ENCODE measurements around the gene FMNL2.

The FMNL2 gene

DNA sequence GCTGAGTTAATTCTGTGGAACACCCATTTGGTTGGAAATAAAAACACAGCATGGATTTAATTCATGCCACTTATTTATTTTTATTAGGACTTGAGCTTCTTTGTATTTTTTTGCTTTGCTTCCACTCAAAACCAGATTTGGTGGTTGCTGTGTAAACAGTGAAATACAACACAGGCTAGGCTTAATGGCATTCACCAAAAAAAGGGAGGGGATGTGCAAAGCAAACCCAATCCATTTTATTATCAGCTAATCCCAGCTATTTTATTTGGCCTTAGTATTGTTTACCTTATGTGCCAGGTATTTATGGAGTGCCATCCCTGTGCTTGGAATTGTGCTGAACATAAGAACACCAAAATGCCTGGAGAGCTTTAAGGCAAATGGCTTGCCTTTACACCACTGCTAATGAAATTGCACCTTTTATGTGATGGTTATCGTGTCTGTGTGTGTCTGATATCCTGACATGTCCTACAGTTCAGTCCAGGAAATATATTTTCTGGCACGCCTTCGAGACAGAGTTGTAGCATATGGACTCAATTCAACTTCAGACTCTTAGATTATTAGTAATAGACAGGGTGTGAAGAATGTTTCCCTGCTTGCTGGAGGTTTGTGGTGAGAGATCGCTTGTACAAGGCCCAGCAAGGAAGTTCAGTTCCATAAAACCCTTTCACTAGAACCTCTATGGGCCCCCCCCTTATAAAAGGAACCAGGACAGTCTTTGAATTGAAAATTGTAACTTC lies 282.6 kb downstream of the FMNL2 start:
- DNase-seq (ENCODE audit: low spot score): no peak

DNA sequence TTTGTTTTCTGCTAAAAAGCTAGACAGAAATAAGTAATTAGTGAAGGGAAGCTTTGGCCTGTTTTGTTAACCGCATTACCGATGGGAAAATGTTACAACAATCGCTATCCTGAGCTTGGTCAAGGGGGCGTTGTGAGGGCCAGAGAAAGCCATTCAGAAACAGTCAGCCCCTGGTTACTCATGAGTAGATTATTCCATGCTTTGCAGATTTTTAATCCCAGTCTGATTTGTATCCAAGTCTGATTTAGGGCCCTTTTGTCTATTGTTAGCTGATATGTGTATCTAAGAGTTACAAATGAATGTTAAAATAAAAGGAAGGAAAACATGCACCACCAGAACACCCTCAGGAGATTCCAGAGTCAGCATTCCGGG lies 283.2 kb downstream of the FMNL2 start:
- DNase-seq (ENCODE audit: low spot score): no peak

DNA sequence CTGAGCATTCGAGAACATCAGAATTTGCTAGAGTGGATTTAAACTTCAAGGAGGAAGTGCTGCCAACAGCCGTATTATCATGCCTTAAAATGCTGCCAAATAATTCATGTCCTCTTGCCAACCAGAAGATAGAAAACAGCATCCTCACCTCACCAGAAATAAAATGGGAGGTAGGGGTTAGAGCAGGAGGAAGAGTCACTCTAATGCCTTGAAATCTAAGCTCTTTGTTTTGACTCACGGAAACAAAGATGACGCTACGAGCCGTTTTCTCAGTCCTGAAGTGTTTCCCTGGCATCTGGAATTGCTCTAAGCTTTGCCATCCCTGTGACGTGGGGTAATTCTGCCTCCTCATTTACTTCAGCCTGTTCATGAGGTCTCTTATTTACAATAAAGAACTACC lies 285.2 kb downstream of the FMNL2 start:
- DNase-seq (ENCODE audit: low spot score): no peak

DNA sequence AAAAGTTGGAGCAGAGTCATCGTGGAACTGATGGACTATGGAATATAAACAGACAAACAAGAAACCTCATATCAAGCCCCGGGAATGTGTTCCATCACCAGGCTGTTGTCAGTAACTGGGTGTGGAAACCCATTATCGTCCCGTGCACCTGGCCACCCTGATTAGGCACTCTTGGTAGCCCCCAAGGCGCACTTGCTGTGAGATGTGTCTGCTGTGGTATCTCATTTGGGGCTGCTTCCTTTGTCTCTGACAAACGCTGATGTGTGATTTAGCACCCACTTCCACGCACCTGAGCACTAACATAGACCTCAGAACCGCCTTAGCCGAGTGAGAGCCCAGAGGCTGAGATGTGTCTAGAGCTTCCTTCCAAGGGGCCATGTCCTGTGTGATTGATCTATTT lies 286.0 kb downstream of the FMNL2 start:
- DNase-seq (ENCODE audit: low spot score): no peak

DNA sequence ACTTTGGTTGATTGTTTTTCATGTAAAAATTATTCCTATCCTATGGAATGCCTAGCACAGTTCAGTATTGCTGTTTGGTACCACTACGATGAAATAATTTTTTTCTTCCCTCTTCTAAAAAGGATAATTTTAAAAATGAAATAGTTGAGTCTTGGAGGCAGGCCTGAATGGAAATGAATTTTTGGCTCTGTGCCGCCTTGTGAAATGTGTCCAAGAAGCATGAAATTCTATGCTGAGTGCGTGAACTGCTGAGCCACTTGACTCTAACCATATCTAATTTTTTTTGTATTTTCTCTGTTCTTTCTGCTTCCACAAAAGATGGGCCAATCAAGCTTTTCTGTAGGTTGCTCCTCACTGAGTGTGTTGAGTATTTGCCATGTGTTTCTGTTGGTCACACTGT lies 287.2 kb downstream of the FMNL2 start:
- no peak for DNase-seq (ENCODE audit: low spot score)

DNA sequence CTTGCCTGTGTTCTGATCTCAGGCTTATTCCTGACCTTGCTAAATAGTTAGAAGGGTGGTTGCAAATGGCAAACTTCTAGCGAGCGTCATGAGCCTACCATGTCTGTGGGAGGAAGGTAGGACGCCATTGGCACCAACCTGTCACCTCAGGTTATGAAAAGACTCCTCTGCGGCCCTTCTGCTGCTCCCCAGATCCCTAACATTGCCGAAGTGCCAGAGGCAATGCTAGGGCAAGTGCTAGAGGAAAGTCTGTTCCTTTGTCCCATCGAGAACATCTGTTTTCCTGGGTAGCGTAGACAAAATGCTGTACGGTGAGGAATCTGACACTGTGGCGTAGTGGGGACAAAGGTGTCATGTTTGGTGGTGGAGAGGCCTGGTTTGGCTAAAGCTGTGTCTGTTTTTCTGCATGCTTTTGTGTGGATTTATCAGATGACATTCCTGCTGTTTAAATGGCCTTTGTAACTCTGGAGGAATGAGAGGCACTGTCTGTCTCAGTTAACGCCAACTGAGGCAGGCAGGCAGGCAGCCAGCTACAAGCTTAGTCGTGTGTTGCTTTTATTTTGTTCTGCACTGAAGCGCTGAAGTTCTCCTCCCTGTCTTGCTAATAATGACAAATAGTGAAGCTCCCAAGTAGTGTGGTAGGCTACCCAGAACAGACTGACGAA lies 288.2 kb downstream of the FMNL2 start:
- no peak for DNase-seq (ENCODE audit: low spot score)

DNA sequence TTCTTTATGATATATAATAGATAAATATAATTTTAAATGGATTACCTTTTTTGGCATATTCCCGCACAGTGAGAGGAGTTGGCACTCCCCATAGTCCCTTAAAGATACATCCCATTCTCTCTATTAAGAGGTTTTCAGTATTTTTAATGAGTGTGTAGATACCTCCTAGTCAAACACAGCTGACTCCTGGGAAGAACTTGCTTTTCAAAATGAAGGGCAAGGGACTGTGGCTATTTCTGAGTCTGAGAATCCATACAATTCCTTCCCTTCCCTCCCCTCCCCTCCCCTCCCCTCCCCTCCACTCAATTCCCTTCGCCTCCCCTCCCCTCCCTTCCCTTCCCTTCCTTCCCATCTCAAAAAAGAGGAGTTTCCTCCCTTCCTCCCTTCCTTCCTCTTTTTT lies 288.8 kb downstream of the FMNL2 start:
- DNase-seq (ENCODE audit: low spot score): no peak

DNA sequence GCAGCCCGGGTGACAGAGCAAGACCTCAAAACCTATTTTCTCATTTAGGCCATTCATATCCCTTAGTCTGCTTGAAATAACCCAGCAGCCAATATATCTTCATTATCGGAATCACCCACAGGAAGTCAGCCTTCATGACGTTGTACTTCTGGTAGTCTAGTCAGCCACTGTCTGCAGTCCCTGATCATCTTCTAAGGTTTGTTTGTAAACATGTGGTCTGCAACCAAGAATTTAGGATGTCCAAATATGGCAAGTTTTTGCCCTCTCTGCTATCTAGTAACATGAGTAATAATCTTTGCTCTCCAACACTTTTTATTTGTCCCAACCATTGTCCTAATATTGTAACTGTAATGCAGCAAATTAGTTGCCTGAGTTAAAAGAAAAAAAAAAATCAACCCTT lies 289.8 kb downstream of the FMNL2 start:
- no peak for DNase-seq (ENCODE audit: low spot score)

DNA sequence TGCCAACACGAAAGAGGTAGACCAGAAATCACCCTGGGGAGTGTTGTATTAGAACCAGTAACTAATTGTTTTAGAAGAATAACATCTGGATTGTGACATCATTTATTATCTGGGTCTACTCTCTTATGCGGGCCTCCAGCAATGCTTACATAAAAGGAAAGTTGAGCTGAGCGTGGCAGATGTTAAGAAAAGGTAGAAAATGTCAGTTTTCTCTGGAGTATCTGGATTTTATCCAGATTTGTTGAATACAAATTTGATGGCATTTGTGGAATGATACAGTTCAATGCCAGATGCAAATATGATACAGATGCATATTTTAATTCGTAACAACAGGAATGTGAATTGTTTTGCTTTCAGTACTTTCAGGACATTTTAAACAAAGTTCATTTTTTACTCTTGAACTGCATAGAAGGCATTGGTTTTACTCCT lies 292.0 kb downstream of the FMNL2 start:
- no peak for DNase-seq (ENCODE audit: low spot score)

DNA sequence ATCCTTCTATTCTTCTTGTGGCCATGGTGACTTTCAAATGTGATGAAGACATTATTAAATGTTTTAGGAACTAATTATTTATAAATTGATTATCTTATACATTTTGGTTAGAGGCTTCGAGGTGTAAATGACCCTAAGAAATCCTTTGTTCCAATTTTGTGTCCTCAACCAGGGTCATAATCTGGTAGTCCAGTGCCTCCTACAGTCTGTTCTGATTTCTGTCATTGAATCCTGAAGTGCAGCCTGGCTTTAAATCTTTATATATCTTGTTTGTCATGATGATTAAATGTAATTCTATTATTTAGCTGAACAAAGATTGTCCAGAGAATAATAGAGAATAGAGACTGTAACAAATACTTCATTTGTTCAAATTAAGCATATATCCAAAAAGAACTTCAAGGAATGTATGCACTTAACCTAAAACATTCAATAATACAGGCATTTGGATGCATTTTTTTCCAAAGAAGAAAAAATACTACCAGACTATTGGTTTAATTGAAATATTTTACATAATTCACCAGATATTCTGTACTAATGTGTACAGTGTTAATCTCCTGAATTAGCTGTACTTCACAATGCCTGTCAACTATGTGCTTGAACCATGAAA lies 292.5 kb downstream of the FMNL2 start:
- DNase-seq (ENCODE audit: low spot score): peak; percentile 41

DNA sequence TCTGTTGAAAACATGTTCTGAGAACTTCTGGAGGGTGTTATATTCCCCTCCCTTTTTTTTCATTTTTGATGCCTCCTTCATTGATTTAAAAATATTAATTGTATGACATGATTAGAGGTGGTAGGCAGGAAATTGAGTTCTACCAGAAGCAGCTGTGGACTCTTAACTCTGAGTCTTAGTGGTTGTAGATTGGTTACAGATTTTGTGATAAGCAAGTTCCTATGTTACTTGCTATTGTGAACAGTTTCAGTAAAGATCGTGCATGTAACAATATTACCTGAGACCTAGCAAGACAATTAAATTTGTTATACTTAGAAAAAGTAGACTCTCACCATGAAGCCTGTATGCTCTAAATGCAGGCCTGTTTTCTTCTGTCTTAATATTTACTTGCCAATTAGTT lies 294.2 kb downstream of the FMNL2 start:
- no peak for DNase-seq (ENCODE audit: low spot score)

DNA sequence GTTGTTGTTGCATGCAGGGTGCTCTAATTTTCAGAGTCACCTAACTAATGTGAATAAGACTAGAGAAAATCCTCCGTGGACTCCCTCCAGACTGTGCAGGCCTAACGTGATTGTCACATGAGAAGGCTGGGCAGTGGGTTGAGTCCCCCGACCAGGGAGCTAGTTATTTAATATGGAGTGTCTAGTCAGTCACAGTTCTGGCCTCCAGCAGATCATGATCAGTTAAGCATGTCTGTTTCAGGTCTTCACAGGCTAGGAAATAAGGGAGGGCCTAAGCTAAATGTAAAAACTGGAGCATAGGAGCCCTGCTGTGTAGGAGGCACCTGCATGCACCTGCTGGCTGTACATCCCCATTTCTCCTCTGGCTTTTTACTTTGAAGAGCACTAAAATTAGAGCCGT lies 295.5 kb downstream of the FMNL2 start:
- DNase-seq (ENCODE audit: low spot score): no peak

DNA sequence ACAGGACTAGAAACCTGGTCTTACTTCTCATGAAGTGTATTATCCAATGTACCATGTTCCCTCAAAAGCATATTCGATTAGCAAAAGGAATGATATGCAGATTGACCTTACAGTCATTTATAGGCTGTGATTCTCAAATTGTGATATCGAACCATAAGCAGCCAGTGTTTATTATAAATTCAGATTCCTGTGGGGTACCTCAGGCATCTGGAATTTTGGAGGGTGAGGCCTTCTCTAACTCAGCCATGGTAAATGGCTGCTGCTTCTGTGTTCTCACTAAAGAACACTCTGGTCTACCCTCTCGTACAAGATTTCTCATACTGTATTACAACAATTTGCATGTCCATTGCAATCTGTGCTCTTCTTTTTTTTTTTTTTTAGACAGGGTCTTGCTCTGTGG lies 297.8 kb downstream of the FMNL2 start:
- no peak for DNase-seq (ENCODE audit: low spot score)

DNA sequence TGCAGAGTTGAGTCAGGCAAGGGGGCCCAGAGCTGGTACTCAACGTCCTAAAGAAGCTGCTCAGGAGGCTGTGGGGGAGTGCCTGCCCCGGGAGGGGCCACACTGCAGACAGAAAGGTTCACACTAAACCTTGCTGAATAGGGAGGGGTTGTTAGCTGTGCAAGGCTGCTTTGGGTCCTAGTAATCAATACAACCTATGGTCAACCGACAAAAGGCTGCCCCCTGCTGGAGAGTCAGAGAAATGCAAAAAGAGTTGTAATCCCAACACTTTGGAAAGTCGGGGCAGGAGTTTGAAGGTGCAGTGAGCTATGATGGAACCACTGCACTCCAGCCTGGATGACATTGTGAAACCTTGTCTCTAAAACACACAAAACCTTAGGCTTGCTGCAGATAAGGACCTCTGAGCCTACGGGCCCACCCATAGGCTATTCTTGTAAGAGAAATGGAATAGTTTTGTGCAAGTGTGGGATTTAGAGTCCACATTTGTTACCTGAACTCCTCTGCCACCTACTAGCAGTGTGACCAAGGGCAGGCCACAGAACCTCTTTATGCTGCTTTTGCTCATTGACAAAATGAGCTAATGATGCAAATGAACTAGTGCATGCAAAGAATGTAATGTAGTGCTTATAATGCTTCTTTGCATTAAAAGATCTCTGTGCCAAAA lies 300.8 kb downstream of the FMNL2 start:
- peak; percentile 68 for DNase-seq (ENCODE audit: low spot score)

DNA sequence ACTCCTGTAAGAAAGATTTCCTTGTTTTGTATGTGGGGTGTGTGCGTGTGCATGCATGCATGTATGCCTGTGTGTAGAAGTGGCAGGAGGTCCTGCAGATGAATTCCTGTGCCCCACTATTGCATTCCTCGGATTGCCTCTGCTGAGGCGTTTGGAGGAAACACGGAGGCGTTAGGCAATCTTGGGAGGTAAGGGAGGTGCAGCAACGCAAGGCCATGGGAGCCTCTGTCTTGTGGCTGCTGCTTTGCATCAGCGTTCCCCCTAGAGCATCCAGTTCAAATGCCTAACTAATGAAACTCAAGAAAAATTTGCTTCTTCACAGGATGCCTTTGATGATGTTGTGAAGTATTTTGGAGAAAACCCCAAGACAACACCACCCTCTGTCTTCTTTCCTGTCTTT lies 302.3 kb downstream of the FMNL2 start:
- no peak for DNase-seq (ENCODE audit: low spot score)

DNA sequence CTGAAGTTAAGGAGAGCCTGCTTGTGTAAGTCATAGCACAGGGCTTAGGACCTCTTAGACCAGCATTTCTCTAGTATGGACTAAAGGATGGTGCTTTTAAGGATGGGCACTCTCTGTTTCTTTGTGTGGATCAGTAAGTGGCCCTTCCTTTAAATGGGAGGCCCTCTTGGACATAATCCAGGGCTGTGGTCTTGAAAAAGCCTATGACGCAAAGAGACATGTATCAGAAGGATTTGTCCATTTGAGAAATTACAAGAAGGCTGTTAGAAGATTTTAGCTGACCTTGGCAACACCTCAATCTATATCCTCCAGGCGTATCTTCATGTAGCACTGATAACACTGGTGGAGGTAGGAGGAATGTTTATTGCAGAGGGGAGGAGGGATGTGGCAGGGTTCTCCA lies 303.1 kb downstream of the FMNL2 start:
- no peak for DNase-seq (ENCODE audit: low spot score)

DNA sequence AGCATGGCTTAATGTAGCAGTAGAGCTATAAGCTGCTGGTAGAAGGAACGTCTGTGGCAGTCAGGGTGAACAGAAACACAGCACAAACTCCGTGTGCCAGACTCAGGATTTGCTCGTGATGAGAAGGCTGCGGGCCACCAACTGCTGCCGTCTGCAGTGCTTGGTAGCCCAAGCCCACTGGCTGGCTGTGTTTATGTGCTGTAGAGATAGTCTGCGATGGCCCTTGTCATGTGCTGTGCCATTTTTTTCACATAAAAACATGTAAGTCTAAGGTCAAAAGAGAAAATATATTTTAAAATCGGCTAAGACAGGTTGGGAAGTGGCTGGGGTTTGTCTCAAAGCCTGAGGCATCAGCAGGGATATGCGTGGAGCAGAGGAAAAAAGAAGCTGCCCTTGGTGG lies 303.6 kb downstream of the FMNL2 start:
- no peak for DNase-seq (ENCODE audit: low spot score)

DNA sequence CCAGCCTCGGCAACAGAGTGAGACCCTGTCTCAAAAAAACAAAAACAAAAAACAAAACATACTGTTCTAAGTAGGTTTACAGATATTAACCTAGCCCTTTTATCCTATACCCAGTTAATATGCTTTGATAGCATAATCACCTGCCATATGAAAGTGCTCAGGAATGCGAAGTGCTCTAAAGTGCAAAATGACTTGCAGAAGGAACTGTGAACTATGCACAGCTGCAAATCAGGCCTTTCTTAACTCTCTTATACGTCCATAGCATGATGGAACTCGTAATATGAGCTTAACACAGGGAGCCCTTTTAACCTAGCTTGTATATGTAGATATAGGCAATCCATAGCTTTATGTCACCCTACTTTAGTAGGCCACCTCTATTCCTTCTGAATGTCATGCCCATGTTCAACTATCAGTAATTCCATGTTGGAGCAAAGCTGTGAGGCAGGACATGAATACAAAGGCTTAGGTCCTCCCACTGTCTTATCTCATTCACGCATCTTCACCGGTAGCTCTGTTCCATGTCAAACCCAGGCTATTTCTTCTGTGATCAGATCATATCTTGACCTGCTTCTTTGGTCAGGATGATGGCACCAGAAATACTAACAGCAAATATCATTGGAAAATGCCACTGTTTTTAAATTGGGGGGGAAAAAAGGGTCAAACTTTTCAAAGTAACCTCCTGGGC lies 309.4 kb downstream of the FMNL2 start:
- DNase-seq (ENCODE audit: low spot score): no peak

DNA sequence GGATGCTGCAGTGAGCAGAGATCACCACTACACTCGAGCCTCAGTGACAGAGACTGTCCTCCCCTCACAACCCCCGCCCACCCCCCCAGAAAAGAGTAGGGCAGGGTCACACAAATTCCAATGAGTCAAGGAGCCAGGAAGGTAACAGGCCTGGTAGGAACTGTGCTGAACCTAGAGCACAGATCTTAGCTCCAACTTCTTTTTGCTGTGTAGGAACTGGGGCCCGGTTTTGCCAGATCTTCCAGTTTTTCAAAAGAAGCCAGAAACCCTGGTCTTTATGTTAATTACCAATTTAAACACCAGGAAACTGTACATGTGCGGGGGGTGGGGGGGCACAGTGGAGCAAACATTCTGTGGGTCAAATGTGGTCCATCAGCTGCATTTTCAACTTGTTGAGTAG lies 311.3 kb downstream of the FMNL2 start:
- DNase-seq (ENCODE audit: low spot score): no peak

DNA sequence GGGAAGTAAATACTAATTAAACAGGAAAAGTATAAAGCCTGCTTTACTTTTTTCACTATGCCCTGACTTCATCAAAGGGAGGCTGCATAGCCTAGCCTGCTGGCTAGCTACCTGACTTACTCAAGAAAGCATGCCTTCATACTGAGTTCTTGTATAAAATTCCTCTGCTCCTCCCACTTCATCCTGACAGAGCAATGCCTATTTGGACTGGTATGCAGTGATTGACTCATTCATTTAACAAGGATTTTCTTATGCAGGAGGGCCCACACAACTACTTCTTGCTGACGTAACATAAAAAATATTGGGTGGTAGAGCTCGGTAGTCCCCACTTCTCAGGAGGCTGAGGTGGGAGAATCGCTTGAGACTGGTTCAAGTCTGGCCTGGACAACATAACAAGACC lies 311.8 kb downstream of the FMNL2 start:
- no peak for DNase-seq (ENCODE audit: low spot score)

DNA sequence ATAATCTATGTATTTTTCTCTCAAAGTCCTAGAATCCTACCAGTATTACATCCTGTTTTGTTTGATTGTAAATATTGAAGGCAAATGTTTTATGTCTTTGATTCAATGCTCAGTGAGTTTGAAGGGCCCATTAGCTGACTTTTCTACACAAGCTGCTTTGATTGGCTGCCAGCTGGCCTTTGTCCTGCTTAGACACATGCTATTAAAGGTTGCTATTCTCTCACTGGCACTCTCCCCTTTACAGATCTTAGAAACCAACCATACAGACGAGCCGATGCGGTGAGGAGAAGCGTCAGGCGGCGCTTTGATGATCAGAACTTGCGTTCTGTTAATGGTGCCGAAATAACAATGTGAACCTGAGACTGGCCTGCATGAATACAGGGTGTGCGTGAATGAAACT lies 312.6 kb downstream of the FMNL2 start:
- DNase-seq (ENCODE audit: low spot score): no peak

DNA sequence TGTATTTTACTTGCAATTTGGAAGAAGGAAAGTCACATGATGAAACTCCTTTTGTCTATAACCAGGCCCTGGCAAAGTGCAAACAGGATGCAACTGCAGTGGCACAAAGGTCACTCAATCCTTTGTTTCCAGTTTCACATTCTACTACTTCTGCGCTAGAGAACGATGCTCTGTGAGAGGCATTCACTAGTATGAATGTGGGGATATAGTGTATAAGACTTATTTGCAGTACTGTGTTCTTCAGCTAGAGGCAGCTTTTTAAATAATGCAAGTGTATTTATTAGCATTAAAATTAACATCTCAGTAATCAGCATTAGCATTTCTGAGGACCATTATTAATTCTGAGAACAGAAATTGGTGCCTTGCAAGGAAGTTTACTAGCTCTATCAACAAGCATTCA lies 313.4 kb downstream of the FMNL2 start:
- DNase-seq (ENCODE audit: low spot score): peak; percentile 45

DNA sequence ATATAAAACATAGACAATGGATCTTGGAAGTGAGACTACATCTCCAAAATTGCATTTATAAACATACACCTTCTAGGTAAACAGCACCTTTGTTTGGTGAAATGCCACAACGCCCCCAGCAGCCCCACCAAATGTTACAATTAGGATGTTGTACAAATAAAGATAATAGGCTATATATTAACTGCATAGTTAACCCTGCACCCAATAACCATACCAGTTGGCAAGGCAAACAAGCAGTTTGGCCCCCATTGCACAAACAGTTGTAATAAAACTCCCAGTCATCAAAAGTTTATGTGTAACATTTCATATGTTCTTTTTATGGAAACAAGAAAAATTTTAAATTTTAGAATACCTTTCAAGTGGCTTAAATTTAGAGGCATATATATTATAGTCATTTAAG lies 315.0 kb downstream of the FMNL2 start:
- no peak for DNase-seq (ENCODE audit: low spot score)
